Right lobe of liver (tissue), 4 donors: ENCODE results near the gene CLEC19A.

ENCODE experiments used
- CTCF ChIP-seq, 4 donors: fragments of 200-600 bp in 3 of 4; fragments of 450-650 bp in 1 of 4; IDR thresholded peaks; one replicate each; pipeline versions ENCODE4 v1.5.1 to v1.8.0; 2016 to 2022; ENCODE audit warnings: antibody characterized with exemption in 4 of 4, mild to moderate bottlenecking in 2 of 4
- POLR2A ChIP-seq: fragments of 450-650 bp; IDR thresholded peaks from one replicate; pipeline ENCODE4 v1.6.1; 2017; ENCODE audit warnings: antibody characterized with exemption, mild to moderate bottlenecking
- donor health status: DM: no; HTN: no; CAD: no.
- donor health status: DM: no; HTN: no; CAD: no.
- donor health status: DM: no; HTN: yes; CAD: no.

GRCh38 chr16:19314718-19315425, 29.3 kb downstream of the CLEC19A start:
- TF ChIP-seq CTCF (IDR thresholded peaks at IDR 0.05) (no peak), POLR2A (no peak)
